Measurements from ENCODE around the gene PAM.

Gene PAM

GRCh38 chr5:102931085-102931725, 176.1 kb downstream of the PAM start:
- DNase-seq: no peak
- no peak overlapping the region for H3K4me3 Mint-ChIP-seq
- no peaks in the 10 kb centered on the region for H3K4me1 Mint-ChIP-seq
- no peaks in the 10 kb centered on the region for H3K27me3 Mint-ChIP-seq
- no peak overlapping the region for H3K27ac Mint-ChIP-seq
- H3K36me3 Mint-ChIP-seq: no peaks in the 10 kb centered on the region
- no peaks in the 10 kb centered on the region for H3K9me3 Mint-ChIP-seq
- CTCF ChIA-PET: interaction anchor here (1.0 to 1.1 kb wide), 2 partner anchors 13 to 249 kb away, joined by 3 to 4 read pairs; no protein-coding TSS in a partner anchor

GRCh38 chr5:102932781-102933180, 177.7 kb downstream of the PAM start:
- no peaks in the 10 kb centered on the region for H3K9me3 Mint-ChIP-seq
- H3K4me3 Mint-ChIP-seq: no peak overlapping the region
- H3K27ac Mint-ChIP-seq: no peak overlapping the region
- no peaks in the 10 kb centered on the region for H3K27me3 Mint-ChIP-seq
- no peaks in the 10 kb centered on the region for H3K4me1 Mint-ChIP-seq
- CTCF ChIA-PET: interaction anchor here (1.4 kb wide), 1 partner anchor 10 kb away, joined by 6 read pairs; no protein-coding TSS in a partner anchor
- DNase-seq: no peak
- no peaks in the 10 kb centered on the region for H3K36me3 Mint-ChIP-seq

DNA sequence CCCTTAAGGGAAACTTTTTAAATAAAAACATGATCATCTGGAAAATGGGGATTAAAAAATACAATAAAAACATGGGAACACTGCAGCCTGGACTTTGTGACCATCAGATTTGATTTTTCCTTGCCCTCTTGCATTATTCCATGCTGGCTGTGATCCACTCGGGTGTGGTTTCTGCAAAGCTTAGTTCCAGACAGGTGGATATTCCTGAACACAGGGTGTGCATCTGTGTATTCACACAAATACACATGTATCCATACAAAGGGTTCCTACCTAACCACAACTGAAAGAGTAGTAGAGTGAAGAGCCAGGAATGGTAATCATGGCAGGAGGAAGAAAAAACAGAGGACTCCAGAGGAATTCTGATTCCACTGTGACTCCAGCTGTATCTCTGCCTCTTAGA, 178.2 kb downstream of the PAM start:
- Mint-ChIP-seq H3K36me3 (no peaks in the 10 kb centered on the region), H3K4me1 (no peaks in the 10 kb centered on the region), H3K9me3 (no peaks in the 10 kb centered on the region), H3K27me3 (no peaks in the 10 kb centered on the region), H3K4me3 (no peak overlapping the region), H3K27ac (no peak overlapping the region)
- CTCF ChIA-PET: interaction anchor here (1.4 kb wide), 1 partner anchor 9 kb away, joined by 6 read pairs; no protein-coding TSS in a partner anchor
- no peak for DNase-seq

- Mint-ChIP-seq H3K4me1 (no peaks in the 10 kb centered on the region), H3K27me3 (no peaks in the 10 kb centered on the region), H3K36me3 (no peaks in the 10 kb centered on the region), H3K9me3 (no peaks in the 10 kb centered on the region), H3K27ac (no peak overlapping the region), H3K4me3 (no peak overlapping the region)
- DNase-seq: no peak
- CTCF ChIA-PET: interaction anchor here (1.4 kb wide), 1 partner anchor 8 kb away, joined by 6 read pairs; no protein-coding TSS in a partner anchor
Observed at GRCh38 chr5:102933721-102934459, 178.8 kb downstream of the PAM start.

GRCh38 chr5:102937894-102938293, 182.8 kb downstream of the PAM start:
- Mint-ChIP-seq H3K9me3 (no peaks in the 10 kb centered on the region), H3K27ac (no peak overlapping the region), H3K36me3 (no peaks in the 10 kb centered on the region), H3K4me1 (no peaks in the 10 kb centered on the region), H3K27me3 (no peaks in the 10 kb centered on the region), H3K4me3 (no peak overlapping the region)
- CTCF ChIA-PET: no interaction called here
- DNase-seq: no peak

GRCh38 chr5:102941111-102941510, 186.0 kb downstream of the PAM start:
- H3K4me3 Mint-ChIP-seq: no peak overlapping the region
- CTCF ChIA-PET: no interaction called here
- no peak overlapping the region for H3K27ac Mint-ChIP-seq
- no peaks in the 10 kb centered on the region for H3K36me3 Mint-ChIP-seq
- H3K4me1 Mint-ChIP-seq: no peaks in the 10 kb centered on the region
- H3K9me3 Mint-ChIP-seq: no peaks in the 10 kb centered on the region
- no peak for DNase-seq
- H3K27me3 Mint-ChIP-seq: no peaks in the 10 kb centered on the region

DNA sequence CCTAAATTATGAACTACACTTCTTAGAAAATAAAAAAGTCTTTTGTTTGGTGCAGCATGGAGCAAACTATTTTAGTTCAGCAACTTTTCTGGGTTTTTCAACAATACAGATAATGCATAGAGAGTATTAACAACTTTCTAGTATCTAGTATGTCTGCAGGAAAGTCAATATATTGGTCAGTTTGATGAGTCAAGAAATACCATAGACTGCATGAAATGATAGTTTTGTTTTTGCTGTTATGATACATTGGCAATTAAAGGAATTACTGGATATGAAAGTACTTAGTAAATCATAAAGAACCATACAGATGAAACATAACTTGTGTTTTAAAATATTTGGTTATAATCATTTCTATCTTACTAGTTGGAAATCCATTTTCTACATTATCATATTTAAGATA, 191.3 kb downstream of the PAM start:
- no peak overlapping the region for H3K27ac Mint-ChIP-seq
- H3K27me3 Mint-ChIP-seq: no peaks in the 10 kb centered on the region
- no peak overlapping the region for H3K4me3 Mint-ChIP-seq
- H3K4me1 Mint-ChIP-seq: no peaks in the 10 kb centered on the region
- no peak for DNase-seq
- CTCF ChIA-PET: no interaction called here
- H3K36me3 Mint-ChIP-seq: peaks cover 3% of the 10 kb centered on the region
- no peaks in the 10 kb centered on the region for H3K9me3 Mint-ChIP-seq

DNA sequence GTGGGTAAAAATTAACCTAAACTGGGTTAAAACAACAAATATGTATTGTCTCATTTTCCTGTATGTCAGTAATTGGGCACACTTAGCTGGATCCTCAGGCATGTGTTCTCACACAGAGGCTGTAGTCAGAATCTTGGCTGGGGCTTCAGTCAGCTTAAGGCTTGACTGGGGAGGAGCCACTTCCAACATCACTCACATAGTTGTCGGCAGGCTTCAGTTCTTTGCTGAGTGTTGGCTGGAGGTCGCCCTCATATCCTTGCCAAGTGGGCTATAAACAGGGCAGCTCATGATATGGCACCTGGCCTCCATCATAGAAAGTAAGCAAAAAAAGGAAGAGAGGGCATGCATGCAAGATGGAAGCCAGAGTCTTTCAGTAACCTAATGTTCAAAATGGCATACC, 191.9 kb downstream of the PAM start:
- H3K4me3 Mint-ChIP-seq: no peak overlapping the region
- no peaks in the 10 kb centered on the region for H3K4me1 Mint-ChIP-seq
- H3K9me3 Mint-ChIP-seq: no peaks in the 10 kb centered on the region
- CTCF ChIA-PET: no interaction called here
- no peak for DNase-seq
- H3K27me3 Mint-ChIP-seq: no peaks in the 10 kb centered on the region
- H3K27ac Mint-ChIP-seq: no peak overlapping the region
- peaks cover 3% of the 10 kb centered on the region for H3K36me3 Mint-ChIP-seq

DNA sequence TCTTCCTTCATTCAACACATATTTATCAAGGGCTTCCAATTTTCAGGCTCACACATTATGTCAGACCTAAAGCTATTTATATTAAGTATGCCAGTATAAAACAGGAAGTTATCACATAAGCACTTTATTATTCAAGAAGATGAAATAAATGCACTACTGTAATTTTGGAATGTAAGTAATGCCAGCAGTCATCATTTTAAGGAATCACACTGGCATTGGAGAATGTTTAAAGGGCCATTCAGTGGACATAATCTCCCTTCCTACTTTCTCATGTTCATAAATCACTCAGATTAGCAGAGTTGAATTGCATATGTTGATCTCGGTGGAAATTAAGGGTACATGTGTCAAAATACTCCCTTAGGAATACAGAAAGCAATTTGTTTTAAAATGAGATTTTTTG, 200.4 kb downstream of the PAM start:
- Mint-ChIP-seq H3K27ac (no peak overlapping the region), H3K4me3 (no peak overlapping the region), H3K36me3 (peaks cover 4% of the 10 kb centered on the region), H3K27me3 (no peaks in the 10 kb centered on the region), H3K9me3 (no peaks in the 10 kb centered on the region), H3K4me1 (no peaks in the 10 kb centered on the region)
- DNase-seq: no peak
- CTCF ChIA-PET: interaction anchor here (1.3 kb wide), 1 partner anchor 15 kb away, joined by 3 read pairs; no protein-coding TSS in a partner anchor

DNA sequence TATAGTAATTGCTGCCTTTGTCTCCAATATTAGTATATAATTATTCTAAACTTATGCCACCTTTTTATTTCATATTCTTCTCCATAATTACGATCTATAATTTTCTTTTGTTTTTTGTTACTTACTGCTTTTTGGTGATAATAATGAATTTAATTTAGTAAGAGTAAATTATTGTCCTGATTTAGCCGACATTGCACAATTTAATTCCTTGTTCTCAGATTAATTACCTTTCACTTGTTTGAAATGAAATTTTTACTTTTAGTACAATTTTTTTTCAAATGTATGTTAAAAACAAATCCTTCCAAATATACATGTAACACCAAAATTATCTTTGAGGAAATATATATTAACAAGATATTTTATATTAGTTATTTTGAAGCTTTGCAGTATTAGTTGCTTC, 201.5 kb downstream of the PAM start:
- DNase-seq: no peak
- CTCF ChIA-PET: interaction anchor here (0.8 kb wide), 1 partner anchor 183 kb away, joined by 4 read pairs; no protein-coding TSS in a partner anchor
- no peaks in the 10 kb centered on the region for H3K9me3 Mint-ChIP-seq
- H3K27me3 Mint-ChIP-seq: no peaks in the 10 kb centered on the region
- no peak overlapping the region for H3K27ac Mint-ChIP-seq
- H3K36me3 Mint-ChIP-seq: peaks cover 4% of the 10 kb centered on the region
- no peak overlapping the region for H3K4me3 Mint-ChIP-seq
- no peaks in the 10 kb centered on the region for H3K4me1 Mint-ChIP-seq

- CTCF ChIA-PET: interaction anchor here (0.8 kb wide), 1 partner anchor 183 kb away, joined by 4 read pairs; no protein-coding TSS in a partner anchor
- Mint-ChIP-seq H3K36me3 (peaks cover 4% of the 10 kb centered on the region), H3K27me3 (no peaks in the 10 kb centered on the region), H3K4me1 (no peaks in the 10 kb centered on the region), H3K27ac (no peak overlapping the region), H3K4me3 (no peak overlapping the region), H3K9me3 (no peaks in the 10 kb centered on the region)
- DNase-seq: no peak
Observed at GRCh38 chr5:102957141-102957540, 202.0 kb downstream of the PAM start.

- Mint-ChIP-seq H3K27ac (no peak overlapping the region), H3K4me1 (no peaks in the 10 kb centered on the region), H3K4me3 (no peak overlapping the region), H3K27me3 (no peaks in the 10 kb centered on the region), H3K9me3 (no peaks in the 10 kb centered on the region), H3K36me3 (peaks cover 4% of the 10 kb centered on the region)
- CTCF ChIA-PET: no interaction called here
- DNase-seq: no peak
Observed at GRCh38 chr5:102958481-102959011, 203.4 kb downstream of the PAM start.

- Mint-ChIP-seq H3K4me1 (no peaks in the 10 kb centered on the region), H3K9me3 (no peaks in the 10 kb centered on the region), H3K27ac (no peak overlapping the region), H3K27me3 (no peaks in the 10 kb centered on the region), H3K36me3 (peaks cover 4% of the 10 kb centered on the region), H3K4me3 (no peak overlapping the region)
- DNase-seq: no peak
- CTCF ChIA-PET: no interaction called here
Observed at GRCh38 chr5:102959055-102959454, 203.9 kb downstream of the PAM start.

DNA sequence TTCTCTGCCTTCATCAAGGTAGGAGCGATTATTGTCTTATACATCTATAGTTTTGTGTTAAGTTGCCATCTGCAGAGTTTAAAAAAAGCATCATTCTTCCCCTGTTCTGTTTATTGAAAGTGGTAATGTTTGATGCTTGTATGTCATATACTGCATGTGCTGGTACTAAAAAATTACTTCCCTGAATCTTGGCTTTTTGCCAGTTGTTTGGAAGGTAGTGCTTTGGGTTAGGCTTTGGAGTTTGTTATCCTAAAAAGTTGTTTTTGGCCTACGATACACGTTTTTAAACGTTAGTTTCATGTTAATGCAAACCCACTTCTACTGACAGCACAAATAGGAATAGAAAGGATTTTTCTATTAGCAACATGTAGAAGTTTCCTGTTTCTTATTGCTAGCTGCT, 206.6 kb downstream of the PAM start:
- no peak for DNase-seq
- H3K4me3 Mint-ChIP-seq: no peak overlapping the region
- no peaks in the 10 kb centered on the region for H3K9me3 Mint-ChIP-seq
- H3K4me1 Mint-ChIP-seq: no peaks in the 10 kb centered on the region
- CTCF ChIA-PET: no interaction called here
- no peak overlapping the region for H3K27ac Mint-ChIP-seq
- peaks cover 4% of the 10 kb centered on the region for H3K36me3 Mint-ChIP-seq
- no peaks in the 10 kb centered on the region for H3K27me3 Mint-ChIP-seq

DNA sequence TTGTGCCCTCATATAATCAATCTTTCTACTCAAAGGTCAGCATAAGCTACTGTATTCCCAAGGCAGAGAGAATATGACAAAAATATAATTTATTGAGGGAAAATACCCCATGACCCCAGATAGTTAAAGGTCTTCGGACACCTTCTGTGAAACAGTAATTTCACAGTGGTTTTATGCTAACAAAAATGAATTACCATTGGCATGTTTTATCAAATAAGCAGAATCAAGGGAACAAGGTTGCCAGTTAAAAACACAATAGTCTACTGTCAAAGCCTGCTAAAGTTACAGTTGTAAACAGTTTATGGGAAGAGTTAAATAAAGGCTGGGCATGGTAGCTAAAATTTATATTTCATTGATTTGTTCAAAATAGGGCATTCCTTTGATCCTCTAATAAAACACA, 210.5 kb downstream of the PAM start:
- DNase-seq: no peak
- H3K36me3 Mint-ChIP-seq: no peaks in the 10 kb centered on the region
- no peak overlapping the region for H3K27ac Mint-ChIP-seq
- no peaks in the 10 kb centered on the region for H3K4me1 Mint-ChIP-seq
- no peak overlapping the region for H3K4me3 Mint-ChIP-seq
- H3K9me3 Mint-ChIP-seq: no peaks in the 10 kb centered on the region
- CTCF ChIA-PET: interaction anchor here (0.6 to 1.3 kb wide), 2 partner anchors 131 to 259 kb away, joined by 3 read pairs; no protein-coding TSS in a partner anchor
- H3K27me3 Mint-ChIP-seq: no peaks in the 10 kb centered on the region

Data from activated naive CD4-positive, alpha-beta T cell treated with anti-CD3 and anti-CD28 coated beads, Interleukin-2, amount 10 ng/mL, durations not matched to agents 7 days and 5 days (primary cell).